Inflammatory macrophage treated with lipopolysaccharide for 4 hours (primary cell): ENCODE measurements around the gene PVALEF.

Experiments
- DNase-seq: peaks from one replicate; pipeline ENCODE4 v3.0.0-alpha.2; 2020

PVALEF gene

DNA sequence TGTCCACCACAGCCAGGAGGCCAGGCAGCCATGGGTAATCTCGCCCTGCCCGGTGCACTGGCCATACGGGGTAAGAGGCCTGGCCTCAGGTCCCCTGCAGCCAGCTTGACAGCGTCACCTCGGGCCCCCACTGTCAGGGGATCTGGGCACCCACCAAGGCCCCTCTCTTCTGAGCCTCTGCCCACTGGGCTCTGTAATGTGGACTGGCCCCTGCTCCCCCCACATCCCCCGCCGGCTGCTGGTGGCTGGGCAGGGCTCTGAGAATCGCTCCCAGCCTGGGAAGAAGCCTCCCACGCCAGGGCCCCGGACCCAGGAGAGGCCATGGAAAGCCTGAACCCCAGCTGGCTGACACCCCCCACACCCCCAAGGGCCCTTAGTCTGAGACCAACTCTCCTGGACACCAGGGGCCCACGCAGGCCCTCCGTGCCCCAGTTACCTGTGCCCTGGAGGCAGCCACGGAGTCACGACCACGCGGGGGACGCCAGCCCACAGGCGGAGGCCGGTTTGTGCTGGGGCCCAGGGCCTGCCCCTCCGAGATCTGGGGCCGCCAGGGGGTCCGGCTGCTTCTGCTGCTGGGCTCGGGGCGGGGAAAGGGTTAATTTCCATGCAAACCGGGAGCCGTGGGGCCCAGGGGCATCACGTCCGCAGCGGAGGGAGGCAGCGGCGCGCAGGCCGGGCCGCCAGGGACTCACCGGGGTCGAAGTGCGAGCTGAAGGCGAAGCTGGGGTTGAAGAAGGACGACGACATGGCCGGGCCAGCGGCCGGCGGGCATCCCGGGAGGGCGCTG, at the start of gene PVALEF:
Gene PVALEF, plus strand, starts transcription at position 262 of the 787 bp plus-strand sequence. CDS start 15,720 bp downstream, outside the sequence.
- DNase-seq = no peak

DNA sequence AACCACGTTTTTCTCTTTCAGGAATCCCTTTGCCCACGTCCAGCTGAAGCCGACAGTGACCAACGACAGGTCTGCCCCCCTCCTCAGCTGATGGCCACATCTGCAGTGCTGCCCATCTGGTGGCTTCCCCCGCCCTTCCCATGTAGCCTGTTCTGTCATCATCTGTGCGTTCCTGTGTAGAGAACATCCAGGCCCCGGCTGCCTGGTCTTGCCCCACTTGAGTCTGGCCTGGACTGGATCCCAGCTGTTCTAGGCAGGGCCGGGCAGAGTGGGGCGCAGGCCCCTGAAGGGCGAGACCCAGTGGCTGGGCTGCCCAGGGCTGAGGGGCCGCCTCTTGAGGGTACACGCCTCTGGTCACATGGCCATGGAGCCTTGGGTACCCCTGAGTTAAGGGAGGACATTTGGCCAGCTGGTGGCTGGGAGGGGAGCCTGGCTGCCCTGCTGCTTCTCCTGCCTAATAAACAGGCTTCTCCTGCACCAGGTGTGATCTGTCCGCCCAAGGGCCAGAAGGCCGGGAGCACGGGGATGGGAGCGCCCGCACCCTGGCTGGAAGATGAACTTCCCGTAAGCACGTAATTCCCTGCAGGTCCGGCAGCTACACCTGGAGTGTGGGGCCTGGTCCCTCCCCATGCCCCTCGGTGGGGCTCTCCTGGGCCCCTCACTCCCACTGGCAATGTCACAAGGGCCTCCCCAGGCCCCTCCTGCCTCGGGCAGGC, 49.4 kb upstream of the PVALEF start:
- no peak for DNase-seq

DNA sequence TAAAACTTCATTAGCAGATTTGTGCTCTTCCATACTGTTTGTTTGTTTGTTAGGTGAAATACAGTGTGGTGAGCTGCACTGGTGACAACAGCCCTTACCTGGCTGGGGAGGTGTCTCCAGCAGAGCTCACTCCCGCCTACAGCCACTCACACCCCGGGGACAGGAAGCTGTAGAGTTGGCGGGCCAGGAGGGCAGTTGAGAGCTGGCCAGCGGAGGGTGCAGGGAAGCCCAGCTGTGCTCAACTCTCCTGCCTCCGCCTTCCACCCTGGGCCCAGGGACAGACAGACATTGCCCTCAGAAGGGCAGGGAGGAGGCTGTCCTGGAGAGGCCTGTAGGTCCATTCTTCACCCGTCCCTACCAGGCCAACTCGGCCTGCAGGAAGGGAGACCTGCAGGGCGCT, 48.6 kb upstream of the PVALEF start:
- no peak for DNase-seq

DNA sequence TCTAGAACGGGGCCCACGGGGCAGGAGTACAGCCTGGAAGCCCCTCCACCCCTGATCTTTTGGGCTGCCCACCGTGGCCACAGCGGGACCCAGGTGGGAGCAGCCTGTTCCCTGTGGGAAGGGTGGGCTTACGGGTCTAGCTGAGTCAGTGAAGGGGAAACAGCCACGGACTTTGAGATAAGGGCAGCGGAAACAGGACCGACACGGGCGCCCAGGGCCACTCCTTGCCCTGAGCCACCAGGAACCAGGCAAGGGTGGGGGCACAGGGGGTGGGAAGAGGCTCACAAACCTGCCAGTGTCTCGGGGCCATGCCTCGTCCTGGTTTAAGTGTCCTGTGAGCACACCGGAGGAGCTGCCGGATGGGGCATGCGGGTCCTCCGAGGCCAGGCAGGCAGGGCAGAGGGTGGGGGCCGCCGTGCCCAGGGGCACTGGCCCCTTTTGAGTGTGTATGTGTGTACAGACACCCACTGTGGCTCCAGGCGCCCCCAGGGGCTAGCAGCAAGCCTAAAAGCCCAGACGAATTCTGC, 47.6 kb upstream of the PVALEF start:
- DNase-seq = no peak

DNA sequence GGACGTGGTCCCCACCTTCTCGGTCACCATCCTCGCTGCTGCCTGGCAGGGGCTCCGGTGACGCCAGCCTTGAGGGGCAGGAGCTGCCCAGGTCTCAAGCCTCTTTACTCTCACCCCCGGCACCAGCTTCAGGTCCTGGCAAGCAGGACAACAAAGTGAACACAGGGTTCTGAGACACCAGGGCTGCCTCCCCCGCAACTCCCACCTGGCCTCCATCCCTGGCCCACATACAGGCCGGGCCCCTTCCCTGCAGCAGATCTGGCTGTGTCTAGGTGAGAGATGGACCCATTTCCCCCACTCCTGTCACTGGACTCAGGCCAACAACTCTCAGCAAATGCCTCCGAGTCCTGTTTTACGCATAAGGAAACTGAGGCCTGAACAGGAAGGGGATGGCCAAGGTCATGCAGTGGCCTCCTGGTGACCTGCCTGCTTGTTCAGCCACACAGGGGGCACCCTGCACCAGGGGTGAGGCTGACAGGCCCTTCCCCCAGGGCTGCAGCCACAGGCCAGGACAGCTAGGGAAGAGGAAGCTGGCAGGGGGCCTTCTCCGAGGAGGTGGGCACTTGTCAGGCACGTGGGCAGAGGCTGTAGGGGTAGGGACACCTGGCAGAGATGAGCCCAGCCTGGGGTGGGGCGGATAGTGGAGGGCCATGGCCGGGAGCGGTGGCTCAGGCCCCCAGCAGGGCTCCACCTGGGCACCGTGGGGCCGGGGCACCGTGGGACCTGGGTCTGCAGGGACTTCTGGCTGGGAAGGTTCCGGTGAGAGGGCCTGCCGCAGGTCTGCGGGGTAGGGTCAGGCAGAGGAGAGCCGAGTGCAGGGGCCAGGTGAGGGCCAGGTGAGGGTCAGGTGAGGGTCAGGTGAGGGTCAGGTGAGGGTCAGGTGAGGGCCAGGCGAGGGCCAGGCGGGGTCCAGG, 46.7 kb upstream of the PVALEF start:
- DNase-seq = no peak

DNA sequence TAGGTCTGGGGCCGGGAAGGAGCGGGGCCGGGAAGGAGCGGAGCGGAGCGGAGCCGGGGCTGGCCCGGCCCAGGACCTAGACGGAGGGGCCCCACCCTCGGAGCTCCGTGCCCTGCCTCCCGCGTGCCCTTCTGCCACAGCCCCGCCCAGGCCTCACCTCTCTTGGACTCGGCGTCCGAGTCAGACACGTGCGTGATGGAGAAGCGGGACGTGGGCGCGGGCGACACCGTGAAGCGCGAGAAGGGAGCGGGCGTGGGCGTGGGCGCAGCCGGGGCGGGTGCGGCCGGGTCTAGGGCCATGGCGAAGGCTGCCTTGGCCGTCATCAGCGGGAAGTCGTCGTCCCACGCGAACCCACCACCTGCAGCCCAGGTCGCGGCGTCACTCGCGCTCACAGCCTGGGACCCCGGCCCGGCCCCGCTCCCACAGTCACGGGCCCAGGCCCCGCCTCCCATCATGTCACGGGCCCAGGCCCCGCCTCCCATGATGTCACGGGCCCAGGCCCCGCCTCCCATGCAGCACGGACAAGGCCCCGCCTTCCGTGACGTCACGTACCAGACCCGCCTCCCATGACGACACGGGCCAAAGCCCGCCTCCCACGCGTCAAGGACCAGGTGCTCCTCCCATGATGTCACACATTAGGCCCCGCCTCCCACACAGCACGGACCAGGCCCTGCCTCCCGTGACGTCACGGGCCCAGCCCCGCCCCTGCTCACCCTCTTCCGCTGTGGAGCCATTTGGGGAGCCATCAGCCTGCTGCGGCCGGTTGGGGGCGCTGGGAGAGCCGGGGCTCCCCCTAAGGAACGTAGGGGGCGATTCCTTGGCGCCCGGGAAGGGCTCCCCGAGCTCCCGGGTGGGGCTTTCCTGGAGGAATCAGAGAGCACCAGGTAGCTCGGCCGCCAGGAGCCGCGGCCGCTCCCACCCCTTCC, 45.8 kb upstream of the PVALEF start:
- DNase-seq = peak; percentile 85

DNA sequence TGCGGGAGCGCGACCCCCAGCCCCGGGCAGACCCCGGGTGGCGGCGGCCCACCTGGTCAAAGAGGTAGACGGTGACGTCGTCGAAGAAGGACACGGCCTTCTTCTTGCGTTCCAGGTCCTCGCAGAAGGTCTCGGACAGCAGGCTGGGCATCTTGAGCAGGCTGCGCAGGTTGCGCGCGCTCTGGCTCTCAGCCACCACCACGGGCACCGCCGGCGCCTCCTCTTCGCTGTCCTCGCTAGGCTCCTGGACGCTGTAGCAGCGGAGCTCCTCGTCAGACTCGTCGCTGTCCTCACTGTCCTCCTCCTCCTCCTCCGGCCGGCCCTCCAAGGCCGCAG, 45.2 kb upstream of the PVALEF start:
- DNase-seq = no peak

DNA sequence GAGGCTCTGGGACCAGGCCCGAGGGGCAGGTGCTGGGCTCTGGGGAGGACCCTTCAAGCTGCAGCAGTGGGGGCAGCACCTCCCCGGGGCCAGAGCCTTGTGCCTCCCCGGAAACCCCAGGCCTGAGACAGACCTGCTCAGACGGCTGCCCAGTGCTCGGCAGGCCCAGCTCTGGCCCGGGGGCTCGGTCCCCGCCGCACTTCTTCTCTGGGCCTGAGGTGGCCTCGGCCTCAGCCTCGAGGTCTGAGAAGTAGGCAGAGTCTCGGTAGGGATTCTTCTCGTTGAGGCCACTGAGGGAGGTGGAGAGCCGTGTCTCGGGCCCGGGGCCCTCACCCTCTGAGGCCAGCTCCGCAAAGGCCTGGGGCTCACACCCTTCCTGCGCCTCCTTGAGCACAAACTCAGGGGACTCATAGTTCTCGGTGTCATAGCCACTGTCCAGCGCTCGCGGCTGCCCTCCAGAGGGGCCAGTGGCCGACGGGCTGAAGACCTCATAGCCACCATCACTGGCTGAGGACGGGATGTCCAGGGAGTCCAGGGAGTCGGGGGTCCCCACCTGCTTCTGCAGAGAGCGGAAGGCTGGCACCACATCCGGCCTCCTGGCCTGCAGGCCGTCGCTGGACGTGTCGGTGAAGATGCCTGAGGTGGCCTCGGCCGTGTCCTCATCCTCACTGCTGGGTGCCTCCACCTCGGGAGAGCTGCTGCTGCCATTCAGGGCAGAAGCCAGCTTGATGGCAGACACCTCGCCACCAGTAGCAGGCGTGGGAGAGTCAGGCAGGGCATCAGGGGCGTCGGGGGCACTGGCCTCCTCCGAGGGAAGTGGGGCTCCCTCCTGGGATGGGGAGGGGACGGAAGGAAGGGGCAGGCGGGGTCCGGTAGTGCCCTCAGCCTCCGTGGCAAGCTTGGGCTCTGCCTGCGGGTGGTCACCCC, 44.3 kb upstream of the PVALEF start:
- no peak for DNase-seq

DNA sequence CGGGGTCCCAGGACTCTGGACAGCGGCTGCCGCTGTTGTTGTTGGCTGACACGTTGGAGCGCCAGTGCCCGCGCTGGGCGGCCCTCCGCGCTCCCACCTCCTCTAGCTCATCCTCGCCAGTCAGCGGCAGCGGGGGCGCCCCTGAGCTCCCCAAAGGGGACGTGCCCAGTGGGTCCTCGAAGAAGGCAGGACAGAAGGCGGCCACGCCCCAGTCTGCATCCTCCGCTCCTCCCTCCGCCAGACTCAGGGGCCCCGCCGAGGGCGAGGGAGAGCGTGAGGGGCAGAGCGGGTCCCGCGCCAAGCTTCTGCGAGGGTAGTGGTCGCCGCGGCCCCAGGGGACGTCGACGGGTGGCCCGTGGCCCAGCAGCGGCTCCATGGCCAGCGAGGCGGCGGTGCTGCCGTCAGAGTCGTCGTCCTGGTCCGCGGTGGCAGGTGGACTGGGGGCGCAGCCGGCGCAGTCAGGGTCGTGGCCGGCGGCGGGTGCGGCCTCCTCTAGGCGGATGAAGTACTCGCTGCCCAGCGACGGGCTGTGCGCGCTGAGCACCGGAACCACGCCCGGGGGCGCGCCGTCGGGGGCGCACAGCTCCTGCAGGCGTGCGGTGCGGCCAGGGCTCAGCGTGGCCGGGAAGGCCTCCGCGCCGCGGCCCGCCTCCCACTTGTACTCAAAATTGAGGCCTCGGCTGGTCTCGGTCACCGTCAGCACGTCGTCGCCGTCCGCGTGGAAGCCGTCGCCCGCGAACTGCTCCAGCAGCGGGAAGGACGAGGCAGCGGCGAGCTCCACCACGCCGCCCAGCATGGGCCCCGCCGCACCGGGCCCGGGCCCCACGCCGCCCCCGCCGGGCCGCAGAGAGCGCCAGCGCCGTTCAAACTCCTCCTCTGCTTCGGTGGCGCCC, 43.2 kb upstream of the PVALEF start:
- no peak for DNase-seq

DNA sequence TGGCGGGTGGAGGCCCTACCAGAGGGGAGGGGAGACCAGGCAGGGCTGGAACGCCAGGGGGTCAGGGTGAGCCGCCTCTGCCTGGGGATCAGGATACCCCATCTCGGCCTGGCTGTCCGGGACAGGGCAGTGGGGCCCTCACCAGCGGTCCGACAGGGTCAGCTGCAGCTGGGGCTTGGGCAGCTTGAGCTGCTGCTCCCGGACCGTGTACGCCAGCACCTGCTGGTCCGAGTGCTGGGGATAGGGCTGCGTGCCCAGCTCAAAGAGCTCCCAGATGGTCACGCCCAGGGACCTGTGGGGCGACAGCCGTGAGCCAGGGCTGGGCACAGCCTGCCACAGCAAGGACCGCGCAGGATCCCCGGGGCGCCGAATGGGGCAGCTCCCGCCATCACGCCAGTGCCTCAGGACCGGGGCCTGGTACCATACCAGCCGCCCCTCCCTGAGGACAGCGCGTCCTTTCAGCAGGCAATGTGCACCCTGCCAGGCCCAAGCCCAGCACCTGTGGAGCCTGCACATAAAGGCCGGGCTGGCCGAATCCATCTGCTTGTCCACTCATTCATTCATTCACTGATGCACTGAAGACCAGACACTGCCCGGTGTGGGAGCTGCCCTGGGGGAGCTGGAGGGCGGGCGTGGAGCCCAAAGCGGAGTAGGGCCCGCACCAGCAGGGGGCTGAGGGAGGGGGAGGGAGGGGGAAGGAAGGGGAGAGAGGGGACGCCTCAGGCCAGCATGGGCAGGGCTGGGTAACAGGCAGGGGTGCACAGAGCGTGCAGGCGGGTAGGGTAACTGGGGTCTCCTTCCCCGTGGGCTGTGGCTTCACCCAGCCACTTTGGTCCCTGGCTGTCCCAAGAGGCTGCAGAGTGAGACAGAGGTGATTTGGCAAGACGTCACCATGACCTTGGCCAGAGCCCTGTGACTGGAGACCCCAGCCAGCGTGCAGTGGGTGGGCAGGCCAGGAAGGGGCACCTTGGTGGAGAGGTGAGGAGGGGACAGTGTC, 42.0 kb upstream of the PVALEF start:
- DNase-seq = no peak

DNA sequence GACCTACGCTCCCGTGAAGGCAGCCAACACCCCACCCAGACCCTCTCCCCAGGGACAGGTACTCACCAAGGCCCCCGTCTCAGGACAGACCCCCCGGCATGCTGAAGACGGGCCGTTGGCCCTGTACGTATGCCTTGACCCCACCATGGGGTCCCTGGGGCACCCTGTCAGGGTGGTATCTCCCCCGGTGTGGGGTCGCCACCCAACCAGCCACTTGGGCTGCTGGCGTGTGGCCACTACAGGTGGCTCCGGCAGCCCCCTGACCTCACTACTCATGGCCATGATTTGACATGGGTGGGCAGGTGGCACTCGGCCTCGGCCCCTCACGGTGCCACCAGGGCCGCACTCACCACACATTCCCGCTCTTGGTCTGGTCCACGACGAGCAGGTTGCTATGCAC, 40.9 kb upstream of the PVALEF start:
- no peak for DNase-seq

DNA sequence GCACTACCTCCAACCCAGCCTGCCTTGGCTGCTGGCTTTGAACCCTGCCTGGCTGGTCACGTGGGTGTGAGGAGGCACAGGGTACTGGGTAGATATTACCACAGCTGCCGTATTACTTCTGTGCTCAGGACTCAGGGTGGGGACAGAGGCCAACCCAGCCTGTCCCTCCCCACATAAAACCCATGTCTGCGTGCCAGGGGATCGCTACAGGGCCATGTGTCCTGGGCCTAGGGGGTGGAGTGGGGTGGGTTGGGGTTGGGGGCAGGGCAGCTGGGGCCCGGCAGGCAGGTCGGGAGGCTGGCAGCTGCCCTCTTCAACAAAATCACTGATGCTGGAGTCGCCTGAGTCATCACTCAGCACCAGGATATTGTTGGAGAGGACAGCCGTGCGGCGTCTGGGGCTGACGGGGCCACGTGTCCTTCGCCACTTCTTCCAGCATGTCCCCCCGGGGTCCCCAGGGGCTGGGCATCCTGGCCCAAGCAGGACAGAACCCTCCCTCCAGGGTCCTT, 39.7 kb upstream of the PVALEF start:
- no peak for DNase-seq

DNA sequence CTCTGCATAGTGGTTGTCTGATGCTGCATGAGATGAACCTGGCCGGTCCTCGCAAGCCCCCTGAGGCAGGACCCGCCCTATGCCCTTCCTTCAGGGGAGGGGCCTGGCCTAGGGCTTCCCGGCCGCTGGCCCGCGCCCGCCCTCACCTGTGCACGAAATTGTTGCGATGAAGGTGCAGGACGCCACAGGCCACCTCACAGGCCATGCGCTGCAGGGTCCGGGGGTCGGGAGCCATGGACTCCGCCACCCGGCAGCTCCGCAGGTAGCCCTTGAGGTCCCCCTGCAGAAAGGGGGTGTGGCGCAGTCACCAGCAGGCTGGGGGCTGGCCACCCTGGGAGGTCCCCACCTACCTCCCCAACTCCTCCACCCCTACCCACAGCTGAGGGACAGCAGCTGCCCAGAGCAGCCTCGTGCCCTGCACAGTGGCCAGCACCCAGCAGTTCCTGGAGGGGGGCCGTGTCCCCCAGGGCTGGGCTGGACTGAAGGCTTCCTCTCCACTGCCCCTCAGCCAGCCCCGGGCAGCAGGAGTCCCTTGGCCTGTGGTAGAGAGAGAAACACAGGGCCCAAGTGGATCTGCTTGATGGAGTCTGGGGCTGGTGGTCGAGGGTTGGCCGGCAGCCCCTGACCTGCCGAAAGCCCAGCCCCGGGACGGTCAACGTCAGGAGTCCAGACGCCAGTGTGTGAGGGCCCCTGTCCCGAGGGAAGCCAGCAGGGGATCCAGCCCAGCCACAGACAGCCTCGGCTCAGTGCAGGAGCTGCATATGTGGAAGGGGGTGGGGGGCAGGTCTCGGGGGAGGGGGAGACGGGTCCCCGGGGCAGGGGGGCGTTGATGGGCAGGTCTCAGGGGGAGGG, 38.8 kb upstream of the PVALEF start:
- no peak for DNase-seq

DNA sequence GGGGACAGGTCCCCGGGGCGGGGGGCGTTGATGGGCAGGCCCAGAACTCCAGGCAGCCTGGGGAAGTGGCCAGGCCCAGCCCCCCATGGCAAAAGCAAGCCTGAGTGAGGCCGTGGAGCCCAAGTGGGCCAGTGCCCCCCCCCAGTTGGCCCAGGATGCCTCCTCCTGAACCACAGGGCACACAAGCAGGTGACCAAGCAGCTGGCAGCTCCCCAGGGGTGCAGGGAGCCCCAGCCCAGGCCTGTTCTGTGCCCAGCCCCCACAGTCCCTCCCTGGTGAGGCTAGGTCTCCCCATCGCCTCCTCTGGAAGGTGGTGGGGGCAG, 38.2 kb upstream of the PVALEF start:
- no peak for DNase-seq

DNA sequence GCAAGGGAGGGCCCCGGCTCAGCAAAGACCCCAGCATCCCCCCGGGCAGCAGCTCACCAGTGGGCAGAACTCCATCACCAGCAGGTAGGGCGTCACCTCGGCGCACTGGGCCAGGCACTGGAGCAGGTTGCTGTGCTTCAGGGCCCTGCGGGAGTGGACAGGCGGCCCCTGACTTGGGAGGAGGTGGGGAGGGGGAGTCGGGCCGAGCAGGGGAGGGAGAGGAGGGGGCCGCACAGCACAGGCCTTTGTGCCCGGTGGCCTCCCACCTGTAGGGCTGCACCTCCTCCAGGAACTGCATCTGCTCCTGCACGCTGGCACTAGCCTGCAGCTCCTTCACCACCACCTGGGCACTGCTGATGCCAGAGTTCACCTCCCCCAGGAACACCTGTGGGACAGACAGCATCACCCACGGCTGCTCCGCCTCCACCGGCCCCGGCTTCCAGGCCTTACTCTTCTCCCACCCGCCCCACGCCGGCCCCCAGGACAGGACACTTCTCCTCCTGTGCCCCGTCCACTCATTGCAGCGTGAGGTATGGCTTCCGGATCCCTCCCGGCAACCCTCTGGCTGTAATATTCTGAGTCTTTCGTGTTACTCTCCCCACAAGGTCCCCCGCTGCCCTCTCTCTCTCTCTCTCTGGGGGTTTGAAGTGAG, 37.7 kb upstream of the PVALEF start:
- no peak for DNase-seq

DNA sequence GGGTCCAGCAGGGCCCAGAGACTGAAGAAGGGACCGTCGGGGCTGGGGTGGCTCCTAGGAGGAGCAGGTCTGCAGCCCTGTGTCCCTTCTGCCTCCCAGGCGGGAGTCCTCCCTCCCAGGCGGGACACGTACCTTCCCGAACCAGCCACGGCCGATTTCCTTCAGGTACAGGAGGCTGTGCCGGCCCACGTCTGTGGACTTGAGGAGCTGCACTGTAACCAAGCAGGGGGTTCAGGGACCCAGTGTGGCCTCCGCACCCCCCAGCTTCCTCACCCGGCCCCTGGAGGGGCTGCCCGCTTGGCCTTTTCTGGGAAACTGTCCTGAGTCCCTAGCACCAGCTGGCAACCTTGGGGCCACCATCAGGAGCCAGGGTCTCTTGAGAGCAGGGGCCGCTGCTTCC, 37.0 kb upstream of the PVALEF start:
- DNase-seq = no peak

DNA sequence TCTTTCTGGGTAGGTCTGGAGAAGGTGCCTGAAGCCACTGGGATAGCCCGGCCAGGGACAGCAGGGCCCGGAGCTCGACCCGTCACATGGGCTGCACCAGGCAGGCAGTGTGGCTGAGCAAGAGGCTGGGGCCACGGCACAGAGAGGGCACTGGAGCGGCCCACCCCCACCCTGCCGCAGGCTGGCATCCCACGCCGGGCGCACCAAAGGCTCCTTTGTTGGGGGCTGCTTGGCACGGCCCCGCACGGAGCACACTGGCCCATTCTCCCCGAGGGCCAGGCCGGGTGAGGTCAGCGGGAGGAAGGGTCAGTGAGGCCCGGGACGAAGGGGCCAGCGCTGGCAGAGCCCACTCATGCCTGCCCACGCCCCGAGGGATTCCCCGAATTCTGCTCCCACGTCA, 36.5 kb upstream of the PVALEF start:
- DNase-seq = no peak
